CD4-positive, alpha-beta T cell treated with Interleukin-6 at 100 ng/mL for 8 hours (primary cell): ENCODE data around the gene LDB3.

Source experiments
- DNase-seq: peaks from one replicate; pipeline ENCODE4 v3.0.0-alpha.2; 2020; ENCODE audit warnings: mixed read lengths, low spot score

LDB3 gene

GRCh38 chr10:86768412-86769062 is 100.2 kb downstream of the LDB3 start:
- DNase-seq, result no peak

- DNase-seq, result no peak
Measured at GRCh38 chr10:86769991-86770390, 101.7 kb downstream of the LDB3 start.

GRCh38 chr10:86770412-86770960 is 102.2 kb downstream of the LDB3 start:
- DNase-seq, result no peak

GRCh38 chr10:86773498-86773897 is 105.2 kb downstream of the LDB3 start:
- no peak for DNase-seq

- no peak for DNase-seq
Measured at GRCh38 chr10:86775056-86775869, 107.0 kb downstream of the LDB3 start.

GRCh38 chr10:86775870-86776180 is 107.5 kb downstream of the LDB3 start:
- DNase-seq, result no peak

- DNase-seq, result no peak
Measured at GRCh38 chr10:86779220-86780017, 111.1 kb downstream of the LDB3 start.

GRCh38 chr10:86782701-86783418 is 114.5 kb downstream of the LDB3 start:
- no peak for DNase-seq

GRCh38 chr10:86785037-86785436 is 116.7 kb downstream of the LDB3 start:
- no peak for DNase-seq
